HG03097 (cell line): Measurements from ENCODE around the gene LARP4B.

Source experiments
- ATAC-seq: cut with Tn5 transposase; IDR thresholded peaks from one replicate; pipeline ENCODE4 v1.9.1; 2021; ENCODE audit not compliant: unreplicated experiment, low FRiP score

The LARP4B gene

GRCh38 chr10:871951-872403 is 59.5 kb downstream of the LARP4B start:
- ATAC-seq, result no peak

DNA sequence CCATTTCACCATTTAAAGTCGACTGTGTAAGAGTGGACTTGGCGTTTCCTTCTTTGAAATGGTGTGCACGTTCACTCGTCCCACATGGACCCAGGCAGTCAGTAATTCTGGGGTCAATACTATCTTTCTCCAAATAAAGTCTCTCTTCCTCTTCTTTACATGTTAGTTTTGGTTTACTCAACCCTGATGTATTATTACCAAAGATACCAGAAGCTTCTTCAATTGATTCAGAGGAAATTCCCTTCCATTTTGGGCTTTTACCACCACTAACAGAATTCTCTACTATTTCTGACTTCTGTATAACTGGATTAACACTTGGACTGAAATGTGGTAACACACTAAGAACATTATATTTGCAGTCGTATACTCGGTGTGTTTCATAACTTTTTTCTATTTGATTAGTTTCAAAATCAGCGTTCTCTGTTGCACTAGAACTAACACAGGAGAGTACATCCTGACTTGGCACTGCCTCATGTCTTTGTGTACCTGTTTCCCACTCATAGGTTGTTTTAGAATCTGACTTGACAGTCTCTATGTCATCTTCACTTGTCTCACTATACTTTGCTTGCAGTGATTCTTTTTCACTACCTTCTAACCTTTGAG is 60.8 kb downstream of the LARP4B start:
- ATAC-seq, result no peak

- no peak for ATAC-seq
These were observed 62.3 kb downstream of the LARP4B start for GRCh38 chr10:869171-869570.

DNA sequence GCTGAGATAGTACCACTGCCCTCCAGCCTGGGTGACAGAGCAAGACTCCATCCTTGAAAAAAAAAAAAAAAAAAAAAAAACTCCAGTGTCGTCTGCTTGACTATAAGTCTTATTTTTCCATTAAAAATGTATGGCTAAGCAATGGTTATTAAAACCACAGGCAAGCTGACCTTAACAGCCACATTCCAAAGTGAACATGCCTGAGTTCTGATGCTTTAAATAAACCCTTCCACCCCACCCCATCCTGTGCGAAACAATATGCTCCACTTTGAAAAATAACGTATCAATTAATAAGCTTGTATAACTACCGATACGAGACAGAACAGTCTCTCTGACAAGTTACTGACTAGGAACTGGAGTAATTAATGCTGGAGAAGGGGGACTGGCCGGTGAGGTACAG is 63.7 kb downstream of the LARP4B start:
- ATAC-seq, result no peak

DNA sequence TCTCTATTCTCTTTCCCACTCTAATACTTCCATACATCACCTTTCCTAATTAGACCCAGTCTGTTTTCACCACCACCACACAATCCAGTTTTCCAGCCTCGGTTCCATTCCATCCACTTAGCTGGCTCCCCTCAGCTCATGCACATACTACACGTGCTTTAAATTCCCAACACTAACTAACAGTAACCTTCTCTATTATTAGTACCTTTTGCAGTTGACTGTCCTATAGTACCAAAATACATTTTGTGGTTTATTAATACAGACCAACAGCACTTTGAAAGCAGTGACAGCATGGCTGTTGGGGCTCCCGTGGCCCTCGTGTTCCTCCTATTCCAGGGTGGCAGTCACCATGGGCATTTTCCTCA is 64.9 kb downstream of the LARP4B start:
- ATAC-seq, result no peak

GRCh38 chr10:865924-866576 is 65.5 kb downstream of the LARP4B start:
- no peak for ATAC-seq

GRCh38 chr10:865257-865656 is 66.2 kb downstream of the LARP4B start:
- ATAC-seq, result no peak

DNA sequence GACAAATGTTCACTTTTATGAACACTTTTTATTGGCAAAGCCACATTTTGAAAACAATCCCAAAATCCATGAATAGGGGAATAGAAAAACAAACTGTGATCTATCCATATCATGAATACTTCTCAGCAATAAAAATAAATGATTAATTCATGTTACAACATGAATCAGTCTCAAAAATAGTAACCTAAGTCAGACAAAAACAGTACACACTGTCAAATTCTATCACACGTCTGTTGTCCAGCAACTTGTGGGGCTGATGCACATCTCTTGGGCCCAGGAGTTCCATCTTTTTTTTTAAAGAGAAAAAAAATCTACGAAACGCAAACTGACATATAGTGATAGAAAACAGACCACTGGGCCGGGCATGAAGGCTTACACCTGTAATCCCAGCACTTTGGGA is 71.0 kb downstream of the LARP4B start:
- ATAC-seq, result no peak

DNA sequence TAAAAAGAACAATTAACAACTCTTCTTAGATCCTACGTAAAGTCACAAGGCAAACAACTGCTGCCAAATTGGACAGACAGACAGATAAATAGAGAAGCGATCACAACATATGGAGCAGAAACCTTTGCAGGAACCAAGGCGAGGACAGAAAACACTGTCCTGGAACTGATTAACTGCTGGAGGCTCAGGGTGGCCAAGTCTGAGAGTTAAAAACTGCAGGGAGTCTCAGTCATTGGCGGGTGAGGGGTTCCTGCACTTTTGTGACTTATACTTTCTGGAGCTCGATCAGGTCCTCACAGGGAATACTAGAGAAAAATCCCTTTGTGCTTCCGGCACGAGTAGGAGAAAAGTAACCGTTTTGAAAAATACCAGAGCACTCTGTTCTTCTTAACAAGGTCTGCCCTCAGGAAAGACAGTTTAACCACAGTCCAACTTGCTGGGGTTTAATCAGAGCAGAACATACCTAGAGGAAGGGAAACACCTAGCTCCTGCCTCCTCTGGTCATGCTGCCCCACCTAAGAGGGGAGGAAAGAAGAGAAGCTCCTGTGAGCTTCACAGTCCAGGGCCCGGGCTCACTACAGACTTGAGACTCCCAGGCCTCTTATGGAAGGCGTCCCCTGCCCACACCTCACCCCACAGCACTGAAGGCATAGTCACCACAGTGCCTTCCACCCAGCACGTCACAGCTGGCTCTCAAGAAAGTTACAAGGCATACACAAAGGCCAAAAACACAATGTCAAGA is 74.9 kb downstream of the LARP4B start:
- no peak for ATAC-seq

- no peak for ATAC-seq
These were observed 75.8 kb downstream of the LARP4B start for GRCh38 chr10:855671-856070.

DNA sequence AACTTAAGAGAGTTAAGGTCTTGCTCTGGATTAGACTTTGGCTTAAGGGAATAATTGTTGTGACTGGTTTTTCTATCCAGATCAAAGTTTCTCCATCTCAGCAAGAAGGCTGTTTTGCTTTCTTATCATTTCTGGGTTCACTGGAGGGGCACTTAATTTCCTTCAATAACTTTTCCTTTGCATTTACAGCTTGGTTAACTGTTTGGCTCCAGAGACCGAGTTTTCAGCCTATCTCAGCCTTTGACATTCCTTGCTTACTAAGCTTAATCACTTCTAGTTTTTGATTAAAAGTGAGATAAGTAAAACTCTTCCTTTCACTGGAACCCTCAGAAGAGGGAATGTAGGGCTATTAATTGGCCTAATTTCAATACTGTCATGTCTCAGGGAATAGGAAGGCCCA is 76.4 kb downstream of the LARP4B start:
- ATAC-seq, result no peak

DNA sequence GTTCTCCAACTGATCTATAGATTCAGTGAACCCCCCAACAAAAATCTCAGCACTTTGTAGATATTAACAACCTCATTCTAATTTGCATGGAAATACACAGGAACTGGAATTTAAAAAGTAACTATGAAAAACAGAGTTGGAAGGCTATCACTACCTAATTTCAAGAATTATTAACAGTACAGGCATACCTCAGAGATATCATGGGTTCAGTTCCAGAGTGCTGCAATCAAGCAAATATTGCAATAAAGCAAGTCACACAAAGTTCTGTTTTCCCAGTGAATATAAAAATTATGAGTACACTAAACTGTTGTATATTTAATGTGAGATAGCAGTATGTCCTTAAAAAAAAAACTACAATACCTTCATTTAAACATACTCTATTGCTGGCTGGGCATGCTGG is 78.5 kb downstream of the LARP4B start:
- no peak for ATAC-seq

- peak; percentile 23 for ATAC-seq
These were observed 79.1 kb downstream of the LARP4B start for GRCh38 chr10:852386-852785.

DNA sequence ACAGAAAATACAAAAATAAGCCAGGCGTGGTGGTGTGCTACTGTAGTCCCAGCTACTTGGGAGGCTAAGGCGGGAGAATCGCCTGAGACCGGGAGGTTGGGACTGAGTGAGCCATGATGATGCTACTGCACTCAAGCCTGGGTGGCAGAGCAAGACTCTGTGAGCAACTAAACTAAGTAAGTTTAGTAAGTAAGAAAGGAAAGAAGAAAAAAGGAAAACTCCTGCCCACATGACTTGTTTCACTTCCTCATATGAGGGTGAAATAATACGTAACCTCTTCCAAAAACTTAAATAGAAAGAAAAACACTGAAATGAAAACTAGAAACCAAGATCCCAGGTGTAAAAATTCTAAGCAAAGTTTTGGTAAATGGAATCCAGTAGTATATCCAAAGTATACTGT is 79.6 kb downstream of the LARP4B start:
- ATAC-seq, result peak; percentile 77

DNA sequence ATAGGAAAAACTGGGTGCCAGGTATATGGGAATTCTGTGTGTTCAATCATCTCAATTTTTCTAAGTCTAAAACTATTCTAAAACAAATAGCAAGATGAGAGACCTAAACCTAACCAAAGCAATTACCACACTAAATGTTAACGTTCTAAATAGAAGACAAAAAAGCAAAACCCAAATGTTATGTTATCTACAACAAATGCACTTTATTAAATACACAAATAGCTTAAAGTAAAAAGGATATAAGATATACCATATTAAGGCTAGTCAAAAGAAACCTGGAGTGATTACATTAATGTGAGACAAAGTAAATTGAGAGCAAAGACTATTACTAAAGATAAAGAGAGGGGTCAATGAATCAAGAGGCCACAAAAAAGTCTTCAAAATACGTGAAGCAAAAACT is 81.4 kb downstream of the LARP4B start:
- no peak for ATAC-seq

- no peak for ATAC-seq
These were observed 83.6 kb downstream of the LARP4B start for GRCh38 chr10:847868-848267.

DNA sequence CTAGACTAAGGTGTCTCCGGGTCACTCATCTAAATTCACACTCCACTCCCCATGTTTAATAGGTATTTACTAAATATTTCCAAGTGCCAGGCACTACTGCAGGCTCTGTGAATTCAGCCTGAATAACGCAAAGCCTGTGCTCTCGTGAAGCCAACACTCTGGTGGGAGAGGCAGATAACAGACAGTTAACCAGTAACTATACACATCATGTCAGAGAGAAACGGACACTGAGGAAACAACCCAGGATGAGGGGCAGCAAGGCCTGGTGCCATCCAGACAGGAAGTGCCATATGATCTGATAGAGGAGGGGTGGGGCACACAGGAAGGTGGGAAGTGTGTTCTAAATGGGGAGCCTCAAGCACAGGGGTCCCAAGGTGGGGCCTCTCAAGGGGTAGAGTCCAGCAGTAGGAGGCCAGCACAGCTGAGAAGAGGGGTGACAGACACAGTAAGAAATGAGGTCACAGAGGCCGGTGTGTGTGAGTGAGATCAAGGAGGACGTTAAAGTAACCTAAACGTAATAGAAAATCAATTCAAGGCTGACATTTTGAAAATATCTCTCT is 85.3 kb downstream of the LARP4B start:
- no peak for ATAC-seq

- ATAC-seq, result no peak
These were observed 86.0 kb downstream of the LARP4B start for GRCh38 chr10:845526-845925.

DNA sequence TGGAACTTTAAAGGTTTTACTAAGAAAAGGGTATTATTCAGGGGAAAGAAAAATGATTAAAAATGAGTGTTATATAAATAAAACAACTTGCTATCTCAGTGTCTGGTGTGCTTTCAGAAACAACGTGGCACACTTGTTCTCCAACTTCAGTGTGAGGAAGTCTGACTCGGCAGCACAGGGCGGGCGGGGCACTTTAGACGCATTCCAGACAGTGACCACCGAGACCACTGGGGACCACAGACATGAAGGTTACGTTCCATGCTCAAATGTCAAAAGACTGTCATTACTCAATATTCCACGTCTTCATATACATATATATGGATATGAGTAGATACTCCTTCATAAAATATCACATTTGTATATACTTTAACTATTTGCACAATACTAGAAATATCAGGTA is 87.0 kb downstream of the LARP4B start:
- ATAC-seq, result no peak

- ATAC-seq, result no peak
These were observed 87.8 kb downstream of the LARP4B start for GRCh38 chr10:843703-844102.

GRCh38 chr10:842795-843194 is 88.7 kb downstream of the LARP4B start:
- no peak for ATAC-seq

DNA sequence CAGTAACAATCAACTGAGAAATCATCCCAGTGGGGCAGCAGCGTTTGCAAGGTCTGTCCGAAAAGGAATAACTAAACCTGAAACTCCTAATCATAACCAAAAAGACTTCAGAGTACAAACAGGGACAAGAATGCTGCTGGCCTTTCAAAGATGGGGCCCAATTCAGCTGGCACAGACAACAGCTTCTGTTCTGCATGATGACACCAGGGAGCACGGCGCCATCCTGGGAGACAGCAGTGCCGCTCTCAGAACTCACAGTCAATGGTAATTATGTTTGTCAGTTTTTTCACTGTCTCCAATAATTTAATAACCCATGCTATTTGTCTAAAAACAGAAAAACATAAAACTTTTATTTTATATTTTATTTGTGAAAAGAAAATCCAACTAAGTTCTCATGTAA is 90.0 kb downstream of the LARP4B start:
- no peak for ATAC-seq
